Measurements from ENCODE around the gene BAG1.

The BAG1 gene

GRCh38 chr9:33264473-33265177 lies at the start of gene BAG1, which contains the start of gene CHMP5:
Gene BAG1, minus strand, starts transcription at chr9:33264708.
Gene CHMP5, plus strand, starts transcription at chr9:33265049. Its CDS starts 30 bp downstream, at chr9:33265079.
- peak within 1 kb of the TSS; percentile 82 to 87 for H3K4me3 ChIP-seq (ENCODE audit: low read depth in 1 of 2, low read length in 1 of 2)
- peak; percentile 69 for TF ChIP-seq CTCF (IDR thresholded peaks at IDR 0.05)
- peaks cover 61% of the 10 kb centered on the region for H3K36me3 ChIP-seq

GRCh38 chr9:33311953-33312352 lies 47.4 kb upstream of the BAG1 start:
- Histone ChIP-seq H3K4me1 (ENCODE audit: control insufficient read depth in 1 of 2, insufficient read depth in 1 of 2, low read depth in 1 of 2, low read length in 1 of 2) (peaks cover 24 to 26% of the 10 kb centered on the region in 2 experiments), H3K36me3 (peaks cover 63% of the 10 kb centered on the region), H3K9me3 (no peaks in the 10 kb centered on the region), H3K27me3 (no peaks in the 10 kb centered on the region), H3K27ac (no peak overlapping the region), H3K4me3 (ENCODE audit: low read depth in 1 of 2, low read length in 1 of 2) (no peak overlapping the region)
- no peak for TF ChIP-seq CTCF (IDR thresholded peaks at IDR 0.05)

More at GRCh38 chr9:33264473-33265177, at the start of gene BAG1, which contains the start of gene CHMP5:
- H3K4me1 ChIP-seq (ENCODE audit: control insufficient read depth in 1 of 2, insufficient read depth in 1 of 2, low read depth in 1 of 2, low read length in 1 of 2): peaks cover 23 to 27% of the 10 kb centered on the region in 2 experiments
- H3K27me3 ChIP-seq: no peaks in the 10 kb centered on the region
- no peaks in the 10 kb centered on the region for H3K9me3 ChIP-seq
- H3K27ac ChIP-seq: peak within 1 kb of the TSS; percentile 97

GRCh38 chr9:33310748-33311147 lies 46.2 kb upstream of the BAG1 start:
- H3K4me3 ChIP-seq (ENCODE audit: low read depth in 1 of 2, low read length in 1 of 2): no peak overlapping the region
- no peak overlapping the region for H3K27ac ChIP-seq
- H3K9me3 ChIP-seq: no peaks in the 10 kb centered on the region
- peaks cover 75% of the 10 kb centered on the region for H3K36me3 ChIP-seq
- TF ChIP-seq CTCF (IDR thresholded peaks at IDR 0.05): no peak
- no peaks in the 10 kb centered on the region for H3K27me3 ChIP-seq
- H3K4me1 ChIP-seq (ENCODE audit: control insufficient read depth in 1 of 2, insufficient read depth in 1 of 2, low read depth in 1 of 2, low read length in 1 of 2): peaks cover 13 to 15% of the 10 kb centered on the region in 2 experiments

- no peak overlapping the region for H3K27ac ChIP-seq
- H3K9me3 ChIP-seq: no peaks in the 10 kb centered on the region
- peaks cover 83% of the 10 kb centered on the region for H3K36me3 ChIP-seq
- H3K4me3 ChIP-seq (ENCODE audit: low read depth in 1 of 2, low read length in 1 of 2): no peak overlapping the region
- H3K4me1 ChIP-seq (ENCODE audit: control insufficient read depth in 1 of 2, insufficient read depth in 1 of 2, low read depth in 1 of 2, low read length in 1 of 2): peaks cover 5 to 7% of the 10 kb centered on the region in 2 experiments
- H3K27me3 ChIP-seq: no peaks in the 10 kb centered on the region
- no peak for TF ChIP-seq CTCF (IDR thresholded peaks at IDR 0.05)
Observed at GRCh38 chr9:33309903-33310302, 45.4 kb upstream of the BAG1 start.

GRCh38 chr9:33307067-33307466 lies 42.6 kb upstream of the BAG1 start:
- Histone ChIP-seq H3K36me3 (peaks cover 86% of the 10 kb centered on the region), H3K27ac (no peak overlapping the region), H3K9me3 (no peaks in the 10 kb centered on the region), H3K4me3 (ENCODE audit: low read depth in 1 of 2, low read length in 1 of 2) (no peak overlapping the region), H3K4me1 (ENCODE audit: control insufficient read depth in 1 of 2, insufficient read depth in 1 of 2, low read depth in 1 of 2, low read length in 1 of 2) (no peaks in the 10 kb centered on the region), H3K27me3 (no peaks in the 10 kb centered on the region)
- TF ChIP-seq CTCF (IDR thresholded peaks at IDR 0.05): no peak

Measured in neutrophil (primary cell).